Tibial nerve (tissue), 4 donors: ENCODE results near the gene SDK1. TPM values are rescaled to one million over a fixed set of nuclear protein-coding genes. Genes with fewer than 3 reads are reported as not detected.

ENCODE experiments used
- DNase-seq, 2 donors: peaks; one replicate each; pipeline ENCODE4 v3.0.0-alpha.2; 2019; ENCODE audit warnings: low spot score in 2 of 2
- H3K27ac ChIP-seq, 4 donors: fragments of 200-600 bp; sonication (generic) in 3 of 4; one replicate each; pipeline ENCODE4 v1.5.1; 2017 to 2019; ENCODE audit warnings: mild to moderate bottlenecking in 1 of 4
- H3K27me3 ChIP-seq, 2 donors: fragments of 200-600 bp; sonication (generic) in 1 of 2; one replicate each; pipeline versions ENCODE4 v1.5.1 to v1.6.0; 2017 to 2019
- H3K36me3 ChIP-seq, 3 donors: fragments of 200-600 bp; sonication (generic); one replicate each; pipeline ENCODE4 v1.5.1; 2018 to 2019
- H3K4me1 ChIP-seq, 4 donors: fragments of 200-600 bp; sonication (generic) in 3 of 4; one replicate each; pipeline ENCODE4 v1.5.1; 2017 to 2019
- H3K4me3 ChIP-seq, 4 donors: fragments of 200-600 bp; sonication (generic) in 3 of 4; one replicate each; pipeline ENCODE4 v1.5.1; 2017 to 2019; ENCODE audit warnings: mild to moderate bottlenecking in 1 of 4, moderate library complexity in 1 of 4
- H3K9me3 ChIP-seq, 4 donors: fragments of 200-600 bp; sonication (generic) in 3 of 4; one replicate each; pipeline ENCODE4 v1.5.1; 2017 to 2019
- CTCF ChIP-seq, 5 experiments: fragments of 200-600 bp in 3 of 5; fragments of 450-650 bp in 2 of 5; sonication (generic) in 3 of 5; IDR thresholded peaks; one replicate each; pipeline ENCODE4 v1.5.1; 2016 to 2019; ENCODE audit warnings: antibody characterized with exemption in 5 of 5, mild to moderate bottlenecking in 3 of 5, moderate library complexity in 2 of 5
- EP300 ChIP-seq, 2 donors: sonication (generic); formaldehyde crosslinking; IDR thresholded peaks; one replicate each; pipeline ENCODE4 v1.6.1; 2017; ENCODE audit warnings: antibody characterized with exemption in 2 of 2, mild to moderate bottlenecking in 1 of 2
- POLR2A ChIP-seq, 2 donors: fragments of 450-650 bp; IDR thresholded peaks; one replicate each; pipeline ENCODE4 v1.6.1; 2017; ENCODE audit warnings: antibody characterized with exemption in 2 of 2, mild to moderate bottlenecking in 2 of 2, moderate library complexity in 2 of 2
- WGBS, 2 donors: methylation state at CpG; one replicate each; pipeline ENCODE4 v1.1.5; 2018; 5-methylcytosine and 5-hydroxymethylcytosine counted together
- total RNA-seq, 4 donors: library from RNA; depleted of rRNA; stranded (reverse); fragments of >200 nt; gene quantifications; one replicate each; pipeline ENCODE4 v1.1.0, GENCODE V29; 2016

The SDK1 gene
- total RNA-seq, 4 donors from 2014 or later = 8.2 to 16.2 (median 12.9) TPM

- no peak overlapping the region for H3K27ac ChIP-seq
Observed at GRCh38 chr7:4119848-4120247, 818.8 kb downstream of the SDK1 start.

GRCh38 chr7:4123346-4123745 is 822.3 kb downstream of the SDK1 start:
- 88 to 94% methylated on average over 2 of the region's 2 CpGs for WGBS, 2 donors
- Histone ChIP-seq H3K27ac (no peak overlapping the region), H3K27me3 (no peaks in the 10 kb centered on the region), H3K4me1 (no peaks in the 10 kb centered on the region), H3K4me3 (no peak overlapping the region), H3K9me3 (peaks cover 0 to 25% (median 5%) of the 10 kb centered on the region in 4 donors), H3K36me3 (peaks cover 0 to 4% (median 0%) of the 10 kb centered on the region in 3 donors)
- DNase-seq = no peak
- no peak for TF ChIP-seq POLR2A (IDR thresholded peaks at IDR 0.05)
- no peak for TF ChIP-seq EP300 (IDR thresholded peaks at IDR 0.05)
- TF ChIP-seq CTCF (IDR thresholded peaks at IDR 0.05) = no peak

More at GRCh38 chr7:4119848-4120247, 818.8 kb downstream of the SDK1 start:
- DNase-seq = no peak
- peaks cover 0 to 20% (median 0%) of the 10 kb centered on the region in 3 donors for H3K36me3 ChIP-seq
- 93 to 95% methylated on average over 3 of the region's 3 CpGs for WGBS, 2 donors
- H3K4me3 ChIP-seq = no peak overlapping the region
- no peak for TF ChIP-seq CTCF (IDR thresholded peaks at IDR 0.05)
- no peaks in the 10 kb centered on the region for H3K27me3 ChIP-seq
- peaks cover 0 to 25% (median 5%) of the 10 kb centered on the region in 4 donors for H3K9me3 ChIP-seq
- no peaks in the 10 kb centered on the region for H3K4me1 ChIP-seq

- H3K27me3 ChIP-seq = no peaks in the 10 kb centered on the region
- no peak for TF ChIP-seq EP300 (IDR thresholded peaks at IDR 0.05)
- 86 to 95% methylated on average over 8 of the region's 8 CpGs for WGBS, 2 donors
- no peak overlapping the region for H3K27ac ChIP-seq
- H3K4me3 ChIP-seq = no peak overlapping the region
- peaks cover 0 to 4% (median 0%) of the 10 kb centered on the region in 3 donors for H3K36me3 ChIP-seq
- H3K4me1 ChIP-seq = no peaks in the 10 kb centered on the region
- H3K9me3 ChIP-seq = peaks cover 0 to 25% (median 5%) of the 10 kb centered on the region in 4 donors
- no peak for DNase-seq
Observed at GRCh38 chr7:4123823-4124222, 822.8 kb downstream of the SDK1 start.

GRCh38 chr7:4124556-4125477 is 823.8 kb downstream of the SDK1 start:
- Histone ChIP-seq H3K27me3 (no peaks in the 10 kb centered on the region), H3K27ac (no peak overlapping the region), H3K36me3 (peaks cover 0 to 4% (median 0%) of the 10 kb centered on the region in 3 donors), H3K4me1 (peaks cover 0 to 7% (median 0%) of the 10 kb centered on the region in 4 donors), H3K9me3 (peaks cover 0 to 17% (median 3%) of the 10 kb centered on the region in 4 donors), H3K4me3 (no peak overlapping the region)
- no peak for DNase-seq
- TF ChIP-seq POLR2A (IDR thresholded peaks at IDR 0.05) (no peak), EP300 (IDR thresholded peaks at IDR 0.05) (no peak), CTCF (IDR thresholded peaks at IDR 0.05) (no peak)
- WGBS, 2 donors = 89 to 90% methylated on average over 5 of the region's 5 CpGs

- Histone ChIP-seq H3K4me1 (peaks cover 0 to 12% (median 0%) of the 10 kb centered on the region in 4 donors), H3K9me3 (no peaks in the 10 kb centered on the region), H3K27ac (no peak overlapping the region), H3K36me3 (peaks cover 0 to 8% (median 0%) of the 10 kb centered on the region in 3 donors), H3K27me3 (no peaks in the 10 kb centered on the region), H3K4me3 (no peak overlapping the region)
- no peak for DNase-seq
- 94% methylated on average over 21 of the region's 21 CpGs for WGBS, 2 donors
- no peak for TF ChIP-seq POLR2A (IDR thresholded peaks at IDR 0.05)
- TF ChIP-seq EP300 (IDR thresholded peaks at IDR 0.05) = no peak
- TF ChIP-seq CTCF (IDR thresholded peaks at IDR 0.05) = no peak
Observed at GRCh38 chr7:4127909-4128560, 827.0 kb downstream of the SDK1 start.
